ENCODE measurements around the gene ATG12.
"Not testable (repeated sequence)": the region's sequence is repeated elsewhere in the genome, so short reads cannot be mapped to it uniquely, and the experiment has no call there.

Gene ATG12

DNA sequence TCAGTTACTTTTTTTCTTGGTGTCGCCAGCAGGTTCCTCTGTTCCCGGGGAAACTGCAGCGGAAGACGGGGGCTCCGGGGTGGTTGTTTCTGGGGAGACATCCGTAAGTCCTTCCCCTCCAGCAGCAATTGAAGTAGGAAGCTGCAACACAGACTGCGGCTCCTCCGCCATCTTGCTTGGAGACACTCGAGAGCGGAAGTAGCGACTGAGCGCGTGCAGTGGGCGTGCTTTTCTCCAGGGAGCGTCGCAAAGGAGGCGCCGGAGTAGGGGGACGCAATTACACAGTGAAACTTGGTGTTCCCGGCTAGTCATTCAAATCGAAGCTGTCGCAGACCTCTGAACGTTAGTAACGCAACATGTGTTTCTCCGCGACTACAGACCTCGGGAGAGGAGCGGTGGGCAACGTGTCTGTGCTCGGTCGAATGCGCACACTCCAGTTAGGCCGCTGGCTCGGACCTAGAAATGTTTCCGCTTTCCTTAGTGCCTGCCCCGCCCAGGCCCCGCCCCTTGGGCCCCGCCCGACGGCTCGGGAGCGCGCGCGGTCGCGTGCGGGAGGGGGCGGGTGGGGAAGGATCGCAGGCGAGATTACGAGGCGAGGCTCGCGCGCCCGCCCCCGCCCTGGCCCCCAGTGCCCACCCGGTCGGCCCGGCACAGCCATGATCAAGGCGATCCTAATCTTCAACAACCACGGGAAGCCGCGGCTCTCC is at the start of gene ATG12, which contains the start of gene AP3S1:
ATG12 (minus strand) TSS at position 184 of the 707 bp plus-strand sequence; CDS start at position 171, 13 bp downstream.
AP3S1 (plus strand) TSS at position 554 of the 707 bp plus-strand sequence; CDS start at position 657, 103 bp downstream.
- no peaks in the 10 kb centered on the region for H3K9me3 ChIP-seq (ENCODE audit: control insufficient read depth, insufficient read depth, low read length)
- peaks cover 21% of the 10 kb centered on the region for H3K36me3 ChIP-seq (ENCODE audit: control insufficient read depth, insufficient read depth, low read length)
- H3K9ac ChIP-seq (ENCODE audit: low read depth, low read length) = peak within 1 kb of the TSS; percentile 91
- peaks cover 11% of the 10 kb centered on the region for H3K27me3 ChIP-seq (ENCODE audit: control insufficient read depth, insufficient read depth, low read length)
- peak within 1 kb of the TSS; percentile 89 for H3K27ac ChIP-seq (ENCODE audit: low read depth, low read length)
- H3K4me1 ChIP-seq (ENCODE audit: control insufficient read depth, insufficient read depth, low read length) = peaks cover 4% of the 10 kb centered on the region; the same call in 1 of the 2 replicates
- H3K4me3 ChIP-seq (ENCODE audit: low read depth, low read length) = peak within 1 kb of the TSS; percentile 92

- Histone ChIP-seq H3K27ac (ENCODE audit: low read depth, low read length) (no peak overlapping the region), H3K4me1 (ENCODE audit: control insufficient read depth, insufficient read depth, low read length) (no peaks in the 10 kb centered on the region), H3K27me3 (ENCODE audit: control insufficient read depth, insufficient read depth, low read length) (no peaks in the 10 kb centered on the region), H3K36me3 (ENCODE audit: control insufficient read depth, insufficient read depth, low read length) (no peaks in the 10 kb centered on the region), H3K9ac (ENCODE audit: low read depth, low read length) (no peak overlapping the region), H3K4me3 (ENCODE audit: low read depth, low read length) (no peak overlapping the region), H3K9me3 (ENCODE audit: control insufficient read depth, insufficient read depth, low read length) (no peaks in the 10 kb centered on the region)
Measured at GRCh38 chr5:115888027-115888426, 46.7 kb upstream of the ATG12 start.

GRCh38 chr5:115885208-115885607 is 43.8 kb upstream of the ATG12 start:
- not testable (repeated sequence) for H3K9ac ChIP-seq (ENCODE audit: low read depth, low read length); H3K9me3 ChIP-seq (ENCODE audit: control insufficient read depth, insufficient read depth, low read length); H3K27ac ChIP-seq (ENCODE audit: low read depth, low read length); H3K4me1 ChIP-seq (ENCODE audit: control insufficient read depth, insufficient read depth, low read length); H3K4me3 ChIP-seq (ENCODE audit: low read depth, low read length); H3K27me3 ChIP-seq (ENCODE audit: control insufficient read depth, insufficient read depth, low read length); H3K36me3 ChIP-seq (ENCODE audit: control insufficient read depth, insufficient read depth, low read length)

DNA sequence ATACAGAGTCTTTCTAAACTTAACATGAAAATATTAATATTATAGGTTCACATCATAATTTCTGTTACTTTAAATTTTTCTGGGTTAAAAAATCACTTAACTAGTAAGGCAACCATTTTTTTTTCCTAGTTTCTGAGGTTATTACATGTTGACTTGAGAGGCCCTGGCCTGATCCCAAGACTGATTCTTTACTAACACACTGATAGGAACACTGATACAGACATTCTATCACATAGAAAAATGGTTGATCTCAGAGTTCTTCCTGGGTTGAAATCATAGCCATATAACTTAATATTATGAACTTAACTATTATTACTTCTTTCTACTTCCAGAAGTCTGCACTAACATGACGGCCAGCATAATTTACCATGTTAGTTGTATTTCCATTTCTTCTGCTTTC is 43.3 kb upstream of the ATG12 start:
- no peak overlapping the region for H3K9ac ChIP-seq (ENCODE audit: low read depth, low read length)
- no peak overlapping the region for H3K4me3 ChIP-seq (ENCODE audit: low read depth, low read length)
- no peaks in the 10 kb centered on the region for H3K9me3 ChIP-seq (ENCODE audit: control insufficient read depth, insufficient read depth, low read length)
- H3K36me3 ChIP-seq (ENCODE audit: control insufficient read depth, insufficient read depth, low read length) = no peaks in the 10 kb centered on the region
- no peaks in the 10 kb centered on the region for H3K27me3 ChIP-seq (ENCODE audit: control insufficient read depth, insufficient read depth, low read length)
- no peaks in the 10 kb centered on the region for H3K4me1 ChIP-seq (ENCODE audit: control insufficient read depth, insufficient read depth, low read length)
- no peak overlapping the region for H3K27ac ChIP-seq (ENCODE audit: low read depth, low read length)

- H3K36me3 ChIP-seq (ENCODE audit: control insufficient read depth, insufficient read depth, low read length); H3K4me1 ChIP-seq (ENCODE audit: control insufficient read depth, insufficient read depth, low read length); H3K4me3 ChIP-seq (ENCODE audit: low read depth, low read length); H3K9me3 ChIP-seq (ENCODE audit: control insufficient read depth, insufficient read depth, low read length); H3K27me3 ChIP-seq (ENCODE audit: control insufficient read depth, insufficient read depth, low read length); H3K27ac ChIP-seq (ENCODE audit: low read depth, low read length); H3K9ac ChIP-seq (ENCODE audit: low read depth, low read length): not testable (repeated sequence)
Measured at GRCh38 chr5:115882434-115882833, 41.1 kb upstream of the ATG12 start.

- H3K9ac ChIP-seq (ENCODE audit: low read depth, low read length); H3K4me3 ChIP-seq (ENCODE audit: low read depth, low read length); H3K4me1 ChIP-seq (ENCODE audit: control insufficient read depth, insufficient read depth, low read length); H3K27me3 ChIP-seq (ENCODE audit: control insufficient read depth, insufficient read depth, low read length); H3K36me3 ChIP-seq (ENCODE audit: control insufficient read depth, insufficient read depth, low read length); H3K9me3 ChIP-seq (ENCODE audit: control insufficient read depth, insufficient read depth, low read length); H3K27ac ChIP-seq (ENCODE audit: low read depth, low read length): not testable (repeated sequence)
Measured at GRCh38 chr5:115877342-115877741, 36.0 kb upstream of the ATG12 start.

DNA sequence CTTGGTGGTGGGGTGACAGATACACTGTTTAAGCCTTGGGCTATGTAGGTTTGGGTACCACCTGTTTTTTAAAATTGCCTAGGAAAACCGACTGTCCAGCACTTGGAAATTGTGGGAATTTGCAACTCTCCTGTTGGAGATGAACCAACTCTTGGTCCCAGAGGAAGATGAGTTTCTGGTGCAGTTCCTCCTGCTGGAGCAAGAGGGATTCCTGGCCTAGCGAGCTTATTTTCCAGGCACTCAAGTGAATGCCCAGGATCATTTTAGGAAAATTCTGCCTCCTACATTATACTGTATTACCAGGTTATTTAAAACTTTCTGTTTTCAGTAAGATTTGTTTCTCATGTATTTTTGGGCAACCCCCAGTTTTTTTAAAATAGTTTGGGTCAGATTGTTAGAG is 34.1 kb upstream of the ATG12 start:
- Histone ChIP-seq H3K27ac (ENCODE audit: low read depth, low read length) (no peak overlapping the region), H3K9ac (ENCODE audit: low read depth, low read length) (no peak overlapping the region), H3K36me3 (ENCODE audit: control insufficient read depth, insufficient read depth, low read length) (peaks cover 11% of the 10 kb centered on the region; the same call in 1 of the 2 replicates), H3K4me1 (ENCODE audit: control insufficient read depth, insufficient read depth, low read length) (0 out of 2 replicates have a peak, but pooled peaks cover 5% of the 10 kb centered on the region), H3K9me3 (ENCODE audit: control insufficient read depth, insufficient read depth, low read length) (no peaks in the 10 kb centered on the region), H3K4me3 (ENCODE audit: low read depth, low read length) (no peak overlapping the region), H3K27me3 (ENCODE audit: control insufficient read depth, insufficient read depth, low read length) (no peaks in the 10 kb centered on the region)

DNA sequence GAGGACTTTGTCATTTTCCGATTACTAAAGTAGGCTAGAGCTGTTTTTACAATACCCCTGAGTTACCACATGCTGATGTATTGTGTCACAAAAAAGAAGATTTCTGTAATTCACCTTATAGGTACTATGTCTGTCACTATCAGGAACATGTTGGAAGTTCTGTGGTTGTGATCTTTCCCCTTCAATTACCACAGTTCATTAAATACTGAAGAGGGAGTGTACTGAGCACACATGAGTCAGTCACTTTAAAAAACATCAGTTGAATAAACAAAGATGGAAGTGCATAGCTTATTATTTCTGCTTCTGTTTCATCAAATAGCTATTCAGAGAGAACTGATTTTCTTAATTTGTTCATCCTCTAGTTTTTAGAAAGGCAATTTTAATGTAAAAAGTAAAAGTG is 32.0 kb upstream of the ATG12 start:
- Histone ChIP-seq H3K9ac (ENCODE audit: low read depth, low read length) (no peak overlapping the region), H3K36me3 (ENCODE audit: control insufficient read depth, insufficient read depth, low read length) (peaks cover 15% of the 10 kb centered on the region; the same call in 1 of the 2 replicates), H3K4me3 (ENCODE audit: low read depth, low read length) (no peak overlapping the region), H3K4me1 (ENCODE audit: control insufficient read depth, insufficient read depth, low read length) (0 out of 2 replicates have a peak, but pooled peaks cover 5% of the 10 kb centered on the region), H3K27me3 (ENCODE audit: control insufficient read depth, insufficient read depth, low read length) (no peaks in the 10 kb centered on the region), H3K27ac (ENCODE audit: low read depth, low read length) (no peak overlapping the region), H3K9me3 (ENCODE audit: control insufficient read depth, insufficient read depth, low read length) (no peaks in the 10 kb centered on the region)

- H3K9ac ChIP-seq (ENCODE audit: low read depth, low read length) = no peak overlapping the region
- H3K9me3 ChIP-seq (ENCODE audit: control insufficient read depth, insufficient read depth, low read length) = no peaks in the 10 kb centered on the region
Measured at GRCh38 chr5:115872447-115872846, 31.1 kb upstream of the ATG12 start.

DNA sequence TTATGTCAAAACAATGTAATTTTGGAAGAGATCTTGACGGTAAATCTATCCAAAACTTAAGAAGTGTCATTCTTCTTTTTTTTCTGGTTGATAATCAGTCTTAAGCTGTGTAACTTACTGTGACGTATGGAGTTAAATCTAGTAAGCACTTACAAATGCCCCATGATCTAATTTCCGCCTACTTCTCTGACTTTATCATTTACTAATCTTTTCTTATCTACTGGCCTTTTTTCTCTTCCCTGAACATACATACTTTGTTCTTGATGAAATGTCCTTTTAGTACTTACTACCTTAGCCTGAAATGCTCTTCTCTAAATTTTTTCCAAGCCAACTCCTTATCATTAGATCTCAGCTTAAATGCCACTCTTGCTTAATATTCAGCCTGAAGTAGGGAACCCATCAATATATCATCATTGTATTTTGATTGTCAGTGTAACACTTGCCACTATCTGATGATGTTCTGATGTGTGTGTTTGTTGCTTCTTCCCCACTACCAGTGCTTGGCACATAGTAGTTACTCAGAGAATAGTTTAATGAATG is 28.0 kb upstream of the ATG12 start:
- peaks cover 5% of the 10 kb centered on the region; the same call in 1 of the 2 replicates for H3K4me1 ChIP-seq (ENCODE audit: control insufficient read depth, insufficient read depth, low read length)
- no peak overlapping the region for H3K4me3 ChIP-seq (ENCODE audit: low read depth, low read length)
- no peaks in the 10 kb centered on the region for H3K27me3 ChIP-seq (ENCODE audit: control insufficient read depth, insufficient read depth, low read length)
- H3K9ac ChIP-seq (ENCODE audit: low read depth, low read length) = no peak overlapping the region
- peaks cover 11% of the 10 kb centered on the region; the same call in 1 of the 2 replicates for H3K36me3 ChIP-seq (ENCODE audit: control insufficient read depth, insufficient read depth, low read length)
- H3K9me3 ChIP-seq (ENCODE audit: control insufficient read depth, insufficient read depth, low read length) = no peaks in the 10 kb centered on the region
- H3K27ac ChIP-seq (ENCODE audit: low read depth, low read length) = no peak overlapping the region

More at GRCh38 chr5:115872447-115872846, 31.1 kb upstream of the ATG12 start:
- Histone ChIP-seq H3K27me3 (ENCODE audit: control insufficient read depth, insufficient read depth, low read length) (no peaks in the 10 kb centered on the region), H3K36me3 (ENCODE audit: control insufficient read depth, insufficient read depth, low read length) (peaks cover 15% of the 10 kb centered on the region; the same call in 1 of the 2 replicates), H3K27ac (ENCODE audit: low read depth, low read length) (no peak overlapping the region), H3K4me3 (ENCODE audit: low read depth, low read length) (no peak overlapping the region), H3K4me1 (ENCODE audit: control insufficient read depth, insufficient read depth, low read length) (0 out of 2 replicates have a peak, but pooled peaks cover 5% of the 10 kb centered on the region)

DNA sequence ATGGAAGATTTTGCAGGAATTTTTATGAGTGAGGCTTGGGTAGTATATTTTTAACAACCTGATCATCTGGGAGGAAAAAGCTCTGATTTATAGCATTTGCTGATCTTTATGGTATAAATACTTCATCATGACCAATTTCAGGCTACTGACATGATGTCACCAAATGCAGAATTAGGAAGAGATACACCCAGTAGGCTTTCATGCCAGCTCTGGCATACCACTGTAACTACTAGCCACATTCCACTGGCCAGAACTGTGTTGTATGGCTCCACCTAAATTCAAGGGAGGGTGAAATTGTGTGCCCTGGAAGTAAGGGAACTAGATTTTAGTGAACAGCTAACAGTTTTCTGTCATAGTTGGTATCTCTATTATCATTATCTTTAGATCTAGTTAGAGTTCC is 18.0 kb upstream of the ATG12 start:
- Histone ChIP-seq H3K4me1 (ENCODE audit: control insufficient read depth, insufficient read depth, low read length) (peaks cover 15% of the 10 kb centered on the region), H3K9ac (ENCODE audit: low read depth, low read length) (no peak overlapping the region), H3K27me3 (ENCODE audit: control insufficient read depth, insufficient read depth, low read length) (no peaks in the 10 kb centered on the region), H3K4me3 (ENCODE audit: low read depth, low read length) (no peak overlapping the region), H3K36me3 (ENCODE audit: control insufficient read depth, insufficient read depth, low read length) (no peaks in the 10 kb centered on the region), H3K9me3 (ENCODE audit: control insufficient read depth, insufficient read depth, low read length) (no peaks in the 10 kb centered on the region), H3K27ac (ENCODE audit: low read depth, low read length) (no peak overlapping the region)

Measured in HUES48 (cell line).